ENCODE data around the gene COX4I1.

DNA sequence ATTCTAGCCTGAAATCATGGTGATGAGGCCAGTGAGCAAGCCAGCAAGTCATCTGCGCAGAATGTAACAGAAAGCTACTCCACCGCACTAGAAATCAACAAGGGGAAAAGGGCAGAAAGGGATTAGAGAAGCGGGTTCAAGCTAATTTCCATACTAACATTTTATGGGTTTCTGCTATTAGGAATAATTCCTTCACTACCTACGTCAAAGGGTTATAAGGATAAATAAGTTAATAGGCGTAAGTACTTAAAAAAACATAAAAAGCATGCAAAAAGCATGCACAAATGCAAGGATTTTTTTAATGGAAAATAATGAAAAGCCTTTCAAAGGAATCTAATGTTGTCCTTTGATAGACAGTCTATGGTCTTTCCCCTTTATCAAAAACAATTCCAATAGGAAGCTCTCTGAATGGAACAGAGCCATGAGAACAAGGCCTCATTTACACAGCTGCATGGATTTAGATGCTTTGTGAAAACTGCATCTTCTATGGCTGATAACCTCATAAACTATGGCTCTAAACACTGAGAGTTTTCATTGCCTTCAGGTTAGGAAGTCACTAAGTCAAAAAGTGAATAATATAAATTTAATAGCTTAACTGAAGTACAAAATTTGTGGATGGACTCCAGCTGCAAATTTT, 5.7 kb upstream of the COX4I1 start:
- TF ChIP-seq, protein P1, sequence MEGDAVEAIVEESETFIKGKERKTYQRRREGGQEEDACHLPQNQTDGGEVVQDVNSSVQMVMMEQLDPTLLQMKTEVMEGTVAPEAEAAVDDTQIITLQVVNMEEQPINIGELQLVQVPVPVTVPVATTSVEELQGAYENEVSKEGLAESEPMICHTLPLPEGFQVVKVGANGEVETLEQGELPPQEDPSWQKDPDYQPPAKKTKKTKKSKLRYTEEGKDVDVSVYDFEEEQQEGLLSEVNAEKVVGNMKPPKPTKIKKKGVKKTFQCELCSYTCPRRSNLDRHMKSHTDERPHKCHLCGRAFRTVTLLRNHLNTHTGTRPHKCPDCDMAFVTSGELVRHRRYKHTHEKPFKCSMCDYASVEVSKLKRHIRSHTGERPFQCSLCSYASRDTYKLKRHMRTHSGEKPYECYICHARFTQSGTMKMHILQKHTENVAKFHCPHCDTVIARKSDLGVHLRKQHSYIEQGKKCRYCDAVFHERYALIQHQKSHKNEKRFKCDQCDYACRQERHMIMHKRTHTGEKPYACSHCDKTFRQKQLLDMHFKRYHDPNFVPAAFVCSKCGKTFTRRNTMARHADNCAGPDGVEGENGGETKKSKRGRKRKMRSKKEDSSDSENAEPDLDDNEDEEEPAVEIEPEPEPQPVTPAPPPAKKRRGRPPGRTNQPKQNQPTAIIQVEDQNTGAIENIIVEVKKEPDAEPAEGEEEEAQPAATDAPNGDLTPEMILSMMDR (conservative IDR thresholded peaks at IDR 0.05; ENCODE audit: low read depth, low read length) = no peak
- TF ChIP-seq EZH2 (IDR thresholded peaks at IDR 0.05; ENCODE audit: borderline replicate concordance, low read depth, low read length, poor library complexity, severe bottlenecking) = no peak

All from A673 (cell line).